ENCODE measurements around the gene SHC2.

The SHC2 gene

GRCh38 chr19:408902-409515 lies 51.8 kb downstream of the SHC2 start, which contains the start of gene C2CD4C:
Gene C2CD4C (minus strand): TSS chr19:409147. CDS start chr19:408361, 786 bp downstream.
- H3K4me3 Mint-ChIP-seq, result peak within 1 kb of the TSS; percentile 68 to 82
- H3K27ac Mint-ChIP-seq, result peak within 1 kb of the TSS; percentile 73
- no peaks in the 10 kb centered on the region for H3K36me3 Mint-ChIP-seq
- H3K9me3 Mint-ChIP-seq, result no peaks in the 10 kb centered on the region
- DNase-seq (no peak), ATAC-seq (replicated peaks) (peak in 1 of 2 donors; percentile 19)
- peaks cover 7 to 39% of the 10 kb centered on the region in 2 donors for H3K27me3 Mint-ChIP-seq
- H3K4me1 Mint-ChIP-seq, result peaks cover 6% of the 10 kb centered on the region in 2 donors

GRCh38 chr19:408441-408901 lies 52.4 kb downstream of the SHC2 start:
- Mint-ChIP-seq H3K27me3 (peaks cover 11 to 44% of the 10 kb centered on the region in 2 donors), H3K9me3 (no peaks in the 10 kb centered on the region), H3K36me3 (no peaks in the 10 kb centered on the region), H3K4me3 (peak overlapping the region in 1 of 2 donors; percentile 22), H3K27ac (no peak overlapping the region), H3K4me1 (peaks cover 6 to 7% of the 10 kb centered on the region in 2 donors)
- ATAC-seq (replicated peaks) (peak in 1 of 2 donors; percentile 21), DNase-seq (no peak)

- H3K4me1 Mint-ChIP-seq, result peaks cover 6 to 7% of the 10 kb centered on the region in 2 donors
- no peak overlapping the region for H3K27ac Mint-ChIP-seq
- H3K4me3 Mint-ChIP-seq, result peak overlapping the region in 1 of 2 donors; percentile 22
- H3K9me3 Mint-ChIP-seq, result no peaks in the 10 kb centered on the region
- H3K36me3 Mint-ChIP-seq, result no peaks in the 10 kb centered on the region
- no peak for DNase-seq
- H3K27me3 Mint-ChIP-seq, result peaks cover 18 to 51% of the 10 kb centered on the region in 2 donors
- no peak for ATAC-seq (replicated peaks)
Observed at GRCh38 chr19:407511-408440, 53.1 kb downstream of the SHC2 start.

- H3K27me3 Mint-ChIP-seq, result peaks cover 19 to 52% of the 10 kb centered on the region in 2 donors
- ATAC-seq (replicated peaks), result no peak
- H3K9me3 Mint-ChIP-seq, result no peaks in the 10 kb centered on the region
Observed at GRCh38 chr19:406971-407510, 53.8 kb downstream of the SHC2 start.

GRCh38 chr19:406135-406781 lies 54.6 kb downstream of the SHC2 start:
- Mint-ChIP-seq H3K27me3 (peaks cover 21 to 54% of the 10 kb centered on the region in 2 donors), H3K4me1 (peaks cover 6 to 7% of the 10 kb centered on the region in 2 donors), H3K4me3 (no peak overlapping the region), H3K36me3 (no peaks in the 10 kb centered on the region), H3K27ac (no peak overlapping the region), H3K9me3 (no peaks in the 10 kb centered on the region)
- ATAC-seq (replicated peaks) (no peak), DNase-seq (no peak)

More at GRCh38 chr19:406971-407510, 53.8 kb downstream of the SHC2 start:
- peaks cover 6 to 7% of the 10 kb centered on the region in 2 donors for H3K4me1 Mint-ChIP-seq
- no peak overlapping the region for H3K4me3 Mint-ChIP-seq
- no peaks in the 10 kb centered on the region for H3K36me3 Mint-ChIP-seq
- no peak for DNase-seq
- no peak overlapping the region for H3K27ac Mint-ChIP-seq

- Mint-ChIP-seq H3K27me3 (peaks cover 26 to 59% of the 10 kb centered on the region in 2 donors), H3K36me3 (no peaks in the 10 kb centered on the region), H3K4me3 (no peak overlapping the region), H3K9me3 (no peaks in the 10 kb centered on the region), H3K27ac (no peak overlapping the region), H3K4me1 (peaks cover 6 to 7% of the 10 kb centered on the region in 2 donors)
- no peak for DNase-seq
- ATAC-seq (replicated peaks), result no peak
Observed at GRCh38 chr19:405121-405965, 55.5 kb downstream of the SHC2 start.

- H3K9me3 Mint-ChIP-seq, result no peaks in the 10 kb centered on the region
- H3K27me3 Mint-ChIP-seq, result peaks cover 19 to 46% of the 10 kb centered on the region in 2 donors
- peaks cover 0 to 2% of the 10 kb centered on the region in 2 donors for H3K4me1 Mint-ChIP-seq
- no peaks in the 10 kb centered on the region for H3K36me3 Mint-ChIP-seq
- H3K27ac Mint-ChIP-seq, result no peak overlapping the region
- no peak for DNase-seq
- H3K4me3 Mint-ChIP-seq, result no peak overlapping the region
- no peak for ATAC-seq (replicated peaks)
Observed at GRCh38 chr19:403221-404027, 57.4 kb downstream of the SHC2 start.

- Mint-ChIP-seq H3K36me3 (no peaks in the 10 kb centered on the region), H3K27ac (no peak overlapping the region), H3K4me3 (no peak overlapping the region), H3K4me1 (peaks cover 0 to 2% of the 10 kb centered on the region in 2 donors), H3K9me3 (peaks cover 0 to under 1% of the 10 kb centered on the region in 2 donors), H3K27me3 (peaks cover 20 to 42% of the 10 kb centered on the region in 2 donors)
- DNase-seq (no peak), ATAC-seq (replicated peaks) (no peak)
Observed at GRCh38 chr19:402786-403185, 58.0 kb downstream of the SHC2 start.

GRCh38 chr19:401866-402511 lies 58.8 kb downstream of the SHC2 start:
- Mint-ChIP-seq H3K4me3 (no peak overlapping the region), H3K4me1 (peaks cover 0 to 2% of the 10 kb centered on the region in 2 donors), H3K27ac (no peak overlapping the region), H3K9me3 (peaks cover 0 to 2% of the 10 kb centered on the region in 2 donors), H3K27me3 (peaks cover 23 to 39% of the 10 kb centered on the region in 2 donors), H3K36me3 (no peaks in the 10 kb centered on the region)
- DNase-seq (no peak), ATAC-seq (replicated peaks) (no peak)

GRCh38 chr19:400976-401865 lies 59.6 kb downstream of the SHC2 start:
- H3K36me3 Mint-ChIP-seq, result no peaks in the 10 kb centered on the region
- DNase-seq (no peak), ATAC-seq (replicated peaks) (no peak)
- H3K4me3 Mint-ChIP-seq, result no peak overlapping the region
- no peak overlapping the region for H3K27ac Mint-ChIP-seq
- H3K27me3 Mint-ChIP-seq, result peaks cover 23 to 33% of the 10 kb centered on the region in 2 donors
- peaks cover 0 to 3% of the 10 kb centered on the region in 2 donors for H3K9me3 Mint-ChIP-seq
- peaks cover 0 to 2% of the 10 kb centered on the region in 2 donors for H3K4me1 Mint-ChIP-seq

GRCh38 chr19:399370-399769 lies 61.5 kb downstream of the SHC2 start:
- H3K4me1 Mint-ChIP-seq, result peaks cover 0 to 6% of the 10 kb centered on the region in 2 donors
- no peak overlapping the region for H3K4me3 Mint-ChIP-seq
- ATAC-seq (replicated peaks) (no peak), DNase-seq (no peak)
- peaks cover 7 to 10% of the 10 kb centered on the region in 2 donors for H3K9me3 Mint-ChIP-seq
- H3K27me3 Mint-ChIP-seq, result peaks cover 20 to 23% of the 10 kb centered on the region in 2 donors
- no peak overlapping the region for H3K27ac Mint-ChIP-seq
- peaks cover 0 to 5% of the 10 kb centered on the region in 2 donors for H3K36me3 Mint-ChIP-seq

All from stimulated activated naive B cell treated with anti-CD40 and anti-IgM and Interleukin-4, amounts not matched to agents 10 μg/mL and 1 μg/mL and 100 μg/mL, for 72 hours (primary cell).